ENCODE results near the gene CCDC89. TPM values are rescaled to one million over a fixed set of nuclear protein-coding genes. Genes with fewer than 3 reads are reported as not detected.
"Not testable (repeated sequence)": the region's sequence is repeated elsewhere in the genome, so short reads cannot be mapped to it uniquely, and the experiment has no call there.

CCDC89 gene
- total RNA-seq, 1 experiment from 2014 or later = 1.2 TPM

DNA sequence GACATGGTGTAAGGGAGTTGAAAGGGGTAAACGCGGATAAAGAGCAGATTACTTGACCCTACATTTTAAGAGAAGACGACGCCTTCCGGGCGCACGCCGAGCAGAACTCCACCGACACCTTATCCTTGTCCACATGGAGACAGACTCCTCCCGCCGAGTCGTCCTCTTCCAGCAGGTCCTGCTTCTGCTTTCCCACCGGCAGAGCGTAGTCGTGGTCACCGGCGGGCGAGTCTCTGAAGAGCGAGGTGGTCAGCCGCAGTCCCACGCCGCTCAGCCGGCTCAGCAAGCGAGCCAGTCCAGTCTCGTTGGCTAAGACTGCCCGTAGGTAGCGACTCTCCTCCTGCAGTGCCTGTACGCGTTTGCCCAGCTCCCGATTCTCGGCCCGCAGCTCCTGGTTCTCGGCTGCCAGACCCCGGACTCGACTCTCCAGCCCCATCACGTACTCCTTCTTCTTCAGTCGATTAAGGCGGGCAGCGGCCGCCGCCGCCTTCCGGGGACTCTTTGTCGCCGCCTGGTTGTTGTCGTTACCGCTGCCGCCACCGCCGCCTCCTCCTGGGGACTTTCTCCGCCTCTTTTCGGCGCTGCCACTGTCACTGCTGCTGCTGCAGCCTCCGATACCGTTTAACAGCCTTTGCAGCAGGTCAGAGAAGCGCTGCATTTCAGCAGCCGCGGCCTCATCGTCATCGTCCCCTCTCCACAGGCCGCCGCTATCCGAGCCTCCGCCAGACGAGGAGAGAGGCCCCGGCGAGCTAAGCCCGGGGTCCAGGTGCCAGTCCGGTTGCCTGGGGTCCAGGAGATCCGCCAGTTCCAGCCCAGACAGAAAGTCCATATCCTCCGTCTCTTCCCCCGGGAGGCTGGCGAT is 22.0 kb downstream of the CCDC89 start:
- peak; percentile 36 for DNase-seq (ENCODE audit: low read depth, low spot score)
- in situ Hi-C loops (cut with HindIII; ENCODE audit: low pct_unique_long_range_greater_than_20kb, low sequenced_read_pairs) = no loop called here

DNA sequence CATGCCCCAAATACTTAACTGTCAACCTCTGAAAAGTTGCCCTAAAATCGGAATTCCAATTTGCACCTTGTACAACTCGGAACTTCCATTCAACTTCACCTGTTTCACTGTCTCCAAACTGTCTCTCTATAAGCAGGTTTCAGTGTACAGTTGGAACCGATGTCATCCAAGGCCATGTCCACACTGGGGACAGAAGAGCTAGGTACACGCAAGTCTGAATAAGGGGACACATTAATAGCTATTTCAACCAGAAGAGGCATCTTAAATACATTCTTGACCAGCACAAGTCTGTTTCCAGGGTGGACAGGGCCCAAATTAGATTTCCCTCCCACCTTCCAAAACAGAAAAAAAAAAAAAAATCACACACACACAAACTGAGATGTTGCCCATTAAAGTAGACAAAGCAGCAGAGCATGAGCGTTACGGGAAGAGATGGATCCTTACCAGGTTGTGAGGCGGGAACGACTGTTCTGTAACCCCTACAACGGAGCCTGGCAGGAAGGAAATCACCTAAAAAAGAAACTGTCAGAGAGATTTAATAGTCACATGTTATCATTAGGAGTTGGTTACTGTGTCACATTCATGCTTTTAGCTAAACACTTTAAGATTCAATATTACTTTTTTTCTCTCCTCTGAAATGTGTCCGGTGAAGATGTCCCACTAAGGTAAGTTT is 22.8 kb downstream of the CCDC89 start:
- in situ Hi-C loops (cut with HindIII; ENCODE audit: low pct_unique_long_range_greater_than_20kb, low sequenced_read_pairs) = no loop called here
- no peak for DNase-seq (ENCODE audit: low read depth, low spot score)

DNA sequence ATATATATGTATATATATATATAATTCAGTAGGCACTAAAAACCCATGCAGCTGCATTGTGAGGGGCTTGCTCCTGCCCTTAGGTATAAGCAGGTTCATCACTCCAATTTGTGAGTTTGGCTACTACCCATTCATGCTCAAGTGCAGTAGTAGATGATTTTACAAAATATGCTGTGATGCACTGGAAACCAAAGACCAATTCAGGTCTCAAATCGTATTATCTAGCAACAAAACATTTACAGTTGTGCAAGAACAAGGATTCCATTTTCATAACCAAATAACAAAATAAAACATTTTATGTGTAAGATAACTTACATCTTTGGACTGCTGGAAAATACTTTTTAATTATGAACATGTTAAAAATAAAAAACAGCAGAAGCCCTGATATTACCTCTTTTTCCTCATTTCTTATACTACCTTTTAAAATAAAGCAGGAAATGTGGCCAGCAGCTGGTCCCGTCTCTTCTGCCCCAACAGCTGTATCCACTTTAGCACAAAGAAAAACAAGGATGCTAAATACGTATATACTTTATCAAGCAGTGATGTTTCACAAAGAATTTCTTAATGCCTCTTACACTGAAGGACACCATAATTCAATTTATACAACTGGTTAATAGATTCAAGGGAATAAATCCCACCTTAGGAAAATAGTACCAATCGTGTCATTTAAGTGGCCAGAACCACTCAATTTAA is 23.9 kb downstream of the CCDC89 start:
- DNase-seq (ENCODE audit: low read depth, low spot score) = no peak
- in situ Hi-C loops (cut with HindIII; ENCODE audit: low pct_unique_long_range_greater_than_20kb, low sequenced_read_pairs) = no loop called here

DNA sequence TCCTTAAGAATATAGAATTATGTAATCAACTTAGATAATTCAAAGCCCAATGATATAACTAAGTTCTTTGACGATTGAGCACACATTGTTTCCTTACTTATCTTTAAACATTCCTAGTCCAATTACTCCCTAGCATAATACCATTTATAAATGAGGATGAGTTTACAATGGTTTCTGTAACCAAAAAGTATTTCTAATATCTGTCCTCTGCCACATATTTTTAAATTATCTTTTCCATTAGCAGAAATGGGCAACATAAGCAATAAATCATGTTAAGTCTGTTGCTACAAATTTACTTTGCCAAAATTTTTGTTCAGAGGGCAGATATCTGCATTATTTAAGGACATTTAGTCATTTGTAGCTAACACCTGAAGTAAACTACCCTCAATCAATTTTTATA is 27.8 kb downstream of the CCDC89 start:
- DNase-seq (ENCODE audit: low read depth, low spot score) = no peak
- in situ Hi-C loops (cut with HindIII; ENCODE audit: low pct_unique_long_range_greater_than_20kb, low sequenced_read_pairs) = no loop called here

DNA sequence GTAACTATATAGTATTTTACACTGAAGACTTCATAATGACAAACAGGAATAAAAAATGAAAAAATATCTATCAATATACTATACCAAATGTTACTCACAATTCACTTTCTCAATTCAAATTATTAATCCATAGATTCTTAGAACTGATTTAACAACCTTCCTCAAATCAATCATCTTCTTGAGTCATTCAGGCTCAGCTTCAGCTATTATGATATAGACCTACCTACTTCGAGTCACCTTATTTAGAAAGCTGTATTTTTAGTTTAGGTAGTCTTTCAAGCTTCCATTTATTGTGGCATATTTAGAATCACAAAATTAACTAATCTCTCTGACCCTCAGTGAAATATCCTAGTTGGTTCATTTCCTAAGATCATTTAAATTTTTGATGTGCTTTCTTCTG is 29.2 kb downstream of the CCDC89 start:
- in situ Hi-C loops (cut with HindIII; ENCODE audit: low pct_unique_long_range_greater_than_20kb, low sequenced_read_pairs) = no loop called here

DNA sequence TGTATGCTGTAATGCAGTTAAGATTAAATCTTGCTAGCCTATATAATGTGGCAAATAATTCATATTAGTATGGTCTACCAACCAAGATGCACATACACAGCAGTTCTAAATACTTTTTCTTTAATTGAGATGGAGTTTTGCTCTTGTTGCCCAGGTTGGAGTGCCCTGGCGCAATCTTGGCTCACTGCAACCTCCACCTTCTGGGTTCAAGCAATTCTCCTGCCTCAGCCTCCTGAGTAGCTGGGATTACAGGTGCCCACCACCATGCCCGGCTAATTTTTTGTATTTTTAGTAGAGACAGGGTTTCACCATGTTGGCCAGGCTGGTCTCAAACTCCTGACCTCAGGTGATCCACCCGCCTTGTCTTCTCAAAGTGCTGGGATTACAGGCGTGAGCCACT is 31.7 kb downstream of the CCDC89 start:
- DNase-seq (ENCODE audit: low read depth, low spot score); in situ Hi-C loops (cut with HindIII; ENCODE audit: low pct_unique_long_range_greater_than_20kb, low sequenced_read_pairs): not testable (repeated sequence)

More for the DNA sequence above, 29.2 kb downstream of the CCDC89 start:
- DNase-seq (ENCODE audit: low read depth, low spot score) = no peak

DNA sequence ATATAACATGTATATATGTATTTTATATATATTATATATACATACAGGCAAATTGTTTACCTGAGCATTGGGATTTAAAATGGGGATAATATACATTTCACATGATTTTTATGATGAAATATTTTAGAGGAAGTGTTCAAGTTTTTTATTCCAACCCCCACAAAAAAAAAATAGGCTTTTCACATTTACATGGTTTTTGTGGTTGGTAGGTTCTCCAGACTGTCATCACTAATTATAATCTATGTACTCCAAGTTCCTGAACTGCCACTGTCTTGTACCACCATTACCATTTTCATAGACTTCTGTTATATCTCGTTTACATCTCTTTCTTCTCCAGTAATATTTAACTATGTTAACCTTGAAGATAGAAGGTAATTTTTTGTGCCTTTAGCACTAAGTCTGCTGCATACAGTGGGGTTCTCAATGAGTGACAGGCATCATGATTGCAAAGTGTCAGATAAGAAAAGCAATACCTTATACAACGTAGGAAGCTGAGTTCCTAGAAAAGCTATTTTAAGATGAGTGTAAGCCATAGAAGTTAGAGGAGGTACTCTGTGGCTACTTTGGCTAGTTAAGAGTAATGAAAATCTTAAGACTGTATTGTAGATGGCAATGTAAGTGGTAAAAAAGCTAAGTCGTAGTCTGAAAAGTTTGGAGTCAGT is 33.1 kb downstream of the CCDC89 start:
- in situ Hi-C loops (cut with HindIII; ENCODE audit: low pct_unique_long_range_greater_than_20kb, low sequenced_read_pairs) = no loop called here
- no peak for DNase-seq (ENCODE audit: low read depth, low spot score)

DNA sequence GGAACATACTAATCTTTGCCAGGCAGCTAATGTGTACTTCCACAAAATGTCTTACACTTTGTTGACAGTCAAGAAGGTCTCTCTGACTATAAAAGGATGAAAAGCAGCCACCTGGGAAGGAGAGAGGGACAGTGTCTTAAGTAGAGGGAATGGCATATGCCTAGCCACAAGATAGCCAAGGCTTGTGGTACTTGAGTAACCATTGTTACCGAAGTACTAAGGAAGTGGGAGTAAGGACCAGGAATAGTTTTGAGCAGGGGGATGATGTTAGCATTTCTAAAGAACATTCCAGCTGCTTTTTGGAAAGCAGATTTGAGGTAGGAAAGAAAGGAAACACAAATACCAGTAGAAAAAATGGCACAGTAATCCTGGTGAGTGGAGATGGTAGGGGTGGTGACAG is 34.9 kb downstream of the CCDC89 start:
- in situ Hi-C loops (cut with HindIII; ENCODE audit: low pct_unique_long_range_greater_than_20kb, low sequenced_read_pairs) = no loop called here
- no peak for DNase-seq (ENCODE audit: low read depth, low spot score)

DNA sequence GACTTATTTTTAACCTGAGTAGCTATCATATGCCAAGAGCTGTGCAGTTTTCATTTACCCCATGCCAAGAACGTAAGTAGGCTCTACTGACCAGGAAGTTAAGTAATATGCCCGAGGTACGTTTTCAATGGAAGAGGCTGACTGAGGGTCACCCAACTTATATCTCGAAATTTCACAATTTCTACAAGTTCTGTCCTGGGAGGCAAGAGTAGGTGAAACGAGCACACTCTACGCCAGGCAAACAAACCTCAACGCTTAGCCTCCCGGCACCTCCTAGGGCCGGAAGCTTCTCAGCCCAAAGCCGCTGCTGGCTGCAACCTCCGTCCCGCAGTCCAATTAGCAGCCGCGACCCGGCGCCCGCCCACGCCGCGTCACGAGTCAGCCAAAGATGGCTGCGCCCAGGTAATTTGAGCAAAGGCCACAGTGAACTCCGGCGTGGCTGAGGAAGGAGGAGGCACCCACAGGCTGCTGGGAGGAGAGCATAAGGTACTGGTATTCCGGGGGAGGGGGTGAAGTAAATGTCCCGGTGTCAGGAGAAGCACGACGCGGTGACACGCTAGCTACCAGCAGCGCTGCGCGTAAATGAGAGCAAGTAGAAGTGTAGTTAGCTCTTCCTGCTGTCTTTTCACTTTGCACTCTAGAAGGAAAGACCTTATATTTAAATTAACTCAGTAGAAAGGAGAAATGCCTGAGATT is 38.2 kb downstream of the CCDC89 start, which contains the start of gene TMEM126A:
Gene TMEM126A, plus strand, starts transcription at position 364 of the 696 bp plus-strand sequence. CDS start 2,289 bp downstream, outside the sequence.
- DNase-seq (ENCODE audit: low read depth, low spot score) = peak; percentile 80
- in situ Hi-C loops (cut with HindIII; ENCODE audit: low pct_unique_long_range_greater_than_20kb, low sequenced_read_pairs) = no loop called here

DNA sequence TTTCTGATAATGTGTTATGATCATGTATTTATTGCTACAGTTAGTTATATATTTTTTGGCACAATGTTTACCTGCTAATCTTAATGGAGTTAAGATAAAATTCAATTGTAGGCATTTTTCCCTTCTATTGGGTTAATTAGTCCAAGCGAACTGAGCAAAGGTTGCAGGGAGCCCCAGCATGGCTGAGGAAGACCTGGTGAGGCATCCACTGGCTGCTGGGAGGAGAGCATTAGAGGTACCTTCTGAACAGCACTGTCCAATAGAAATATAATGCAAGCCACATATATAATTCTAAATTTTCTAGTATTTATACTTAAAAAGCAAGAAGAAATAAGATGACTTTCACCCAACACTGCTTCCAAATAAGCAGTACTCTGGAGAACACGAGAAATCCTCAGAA is 38.9 kb downstream of the CCDC89 start:
- no peak for DNase-seq (ENCODE audit: low read depth, low spot score)
- in situ Hi-C loops (cut with HindIII; ENCODE audit: low pct_unique_long_range_greater_than_20kb, low sequenced_read_pairs) = no loop called here

DNA sequence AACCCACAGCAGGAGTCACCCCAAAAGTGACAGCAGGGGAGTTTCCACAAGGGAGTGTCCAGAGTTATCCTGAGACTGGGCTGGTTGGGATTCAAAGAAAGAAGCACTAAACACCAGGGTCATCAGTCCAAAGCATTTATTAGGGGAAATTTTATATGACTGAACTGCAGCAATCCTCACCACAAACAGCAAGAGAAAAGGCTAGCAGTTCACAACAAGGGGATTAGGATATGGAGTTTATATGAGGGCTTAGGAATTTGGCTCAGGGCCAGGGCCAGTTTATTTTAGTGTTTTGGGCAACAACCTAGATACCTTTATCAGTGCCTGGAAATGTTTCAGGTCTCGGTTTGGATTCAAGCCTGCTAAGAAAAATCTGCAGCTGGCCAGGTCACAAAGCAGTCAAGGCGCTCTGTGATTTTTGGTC is 42.8 kb downstream of the CCDC89 start:
- in situ Hi-C loops (cut with HindIII; ENCODE audit: low pct_unique_long_range_greater_than_20kb, low sequenced_read_pairs) = no loop called here
- no peak for DNase-seq (ENCODE audit: low read depth, low spot score)

DNA sequence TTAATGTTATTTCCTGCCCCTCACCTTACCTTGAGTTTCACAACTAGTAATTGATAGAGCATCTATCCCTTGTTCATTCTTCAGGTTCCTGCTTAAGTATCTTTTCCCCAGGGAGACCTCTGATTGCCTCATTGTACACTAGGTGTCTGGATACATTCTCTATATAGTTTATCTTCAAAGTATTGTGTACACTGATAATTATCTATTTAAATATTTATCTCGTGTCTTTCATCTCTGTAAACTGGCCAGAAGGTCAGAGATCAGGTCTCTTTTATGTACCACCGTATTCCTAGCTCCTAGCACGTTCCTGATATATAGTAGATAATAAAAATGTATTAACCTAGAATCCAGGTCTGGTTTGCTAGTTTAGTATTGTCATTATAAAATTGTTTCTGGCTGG is 51.2 kb downstream of the CCDC89 start:
- DNase-seq (ENCODE audit: low read depth, low spot score) = no peak
- in situ Hi-C loops (cut with HindIII; ENCODE audit: low pct_unique_long_range_greater_than_20kb, low sequenced_read_pairs) = no loop called here

Other genes with a start within 250 kb of the CCDC89 start
- not detected in 2 replicates for gene DLG2, start 58.9 kb downstream of the CCDC89 start, total RNA-seq (2014; rRNA removed; shearing (Covaris generic))
- gene TMEM126B, start 57.6 kb downstream of the CCDC89 start, total RNA-seq (2014; rRNA removed; shearing (Covaris generic)) = 83.7 and 86.2 TPM in 2 replicates
- gene TMEM126A, start 38.2 kb downstream of the CCDC89 start, total RNA-seq (2014; rRNA removed; shearing (Covaris generic)) = 50.4 and 53.2 TPM in 2 replicates
- 26.8 and 28.3 TPM in 2 replicates for gene CREBZF, start 21.1 kb downstream of the CCDC89 start, total RNA-seq (2014; rRNA removed; shearing (Covaris generic))
- gene SYTL2, start 124.9 kb upstream of the CCDC89 start, total RNA-seq (2014; rRNA removed; shearing (Covaris generic)) = 43.7 and 47.5 TPM in 2 replicates
- gene CCDC83, start 169.2 kb upstream of the CCDC89 start, total RNA-seq (2014; rRNA removed; shearing (Covaris generic)) = not detected in 2 replicates